ENCODE measurements around the gene HLA-DMA. TPM values are rescaled to one million over a fixed set of nuclear protein-coding genes. Genes with fewer than 3 reads are reported as not detected.

HLA-DMA gene
- 7.5 TPM for polyA plus RNA-seq (2012; ENCODE audit: insufficient read depth, insufficient read length)

- H3K4me3 ChIP-seq (ENCODE audit: low read length) = no peak within 1 kb of the TSS; the same call in 1 of the 2 replicates
- DNase-seq (ENCODE audit: low read depth, low spot score) = peak; percentile 77
Observed at GRCh38 chr6:32952817-32953739, at the start of gene HLA-DMA. Gene HLA-DMA (minus strand): TSS chr6:32953097. CDS start chr6:32953036, 61 bp downstream.

- DNase-seq (ENCODE audit: low read depth, low spot score) = no peak
- H3K4me3 ChIP-seq (ENCODE audit: low read length) = no peak overlapping the region
Observed at GRCh38 chr6:33001685-33002084, 48.8 kb upstream of the HLA-DMA start.

GRCh38 chr6:33000055-33000454 is 47.2 kb upstream of the HLA-DMA start:
- no peak overlapping the region for H3K4me3 ChIP-seq (ENCODE audit: low read length)
- DNase-seq (ENCODE audit: low read depth, low spot score) = peak; percentile 58

GRCh38 chr6:32995448-32995847 is 42.6 kb upstream of the HLA-DMA start:
- DNase-seq (ENCODE audit: low read depth, low spot score) = no peak
- H3K4me3 ChIP-seq (ENCODE audit: low read length) = no peak overlapping the region

- H3K4me3 ChIP-seq (ENCODE audit: low read length) = no peak overlapping the region
- DNase-seq (ENCODE audit: low read depth, low spot score) = no peak
Observed at GRCh38 chr6:32993363-32993973, 40.6 kb upstream of the HLA-DMA start.

DNA sequence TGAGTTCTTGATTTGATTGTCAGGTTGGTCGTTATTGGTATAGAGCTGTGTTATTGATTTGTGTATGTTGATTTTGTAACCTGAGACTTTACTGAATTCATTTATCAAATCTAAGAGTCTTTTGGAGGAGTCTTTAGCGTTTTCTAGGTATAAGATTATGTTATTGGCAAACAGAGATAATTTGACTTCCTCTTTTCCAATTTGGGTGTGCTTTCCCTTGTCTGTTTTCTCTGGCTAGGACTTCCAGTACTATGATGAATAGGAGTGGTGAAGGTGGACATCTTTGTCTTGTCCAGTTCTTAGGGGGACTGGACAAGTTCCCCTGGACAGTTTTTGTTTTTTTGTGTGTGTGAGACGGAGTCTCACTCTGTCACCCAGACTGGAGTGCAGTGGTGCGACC is 39.1 kb upstream of the HLA-DMA start:
- H3K4me3 ChIP-seq (ENCODE audit: low read length) = no peak overlapping the region
- no peak for DNase-seq (ENCODE audit: low read depth, low spot score)

GRCh38 chr6:32989368-32989767 is 36.5 kb upstream of the HLA-DMA start:
- H3K4me3 ChIP-seq (ENCODE audit: low read length) = no peak overlapping the region
- no peak for DNase-seq (ENCODE audit: low read depth, low spot score)

DNA sequence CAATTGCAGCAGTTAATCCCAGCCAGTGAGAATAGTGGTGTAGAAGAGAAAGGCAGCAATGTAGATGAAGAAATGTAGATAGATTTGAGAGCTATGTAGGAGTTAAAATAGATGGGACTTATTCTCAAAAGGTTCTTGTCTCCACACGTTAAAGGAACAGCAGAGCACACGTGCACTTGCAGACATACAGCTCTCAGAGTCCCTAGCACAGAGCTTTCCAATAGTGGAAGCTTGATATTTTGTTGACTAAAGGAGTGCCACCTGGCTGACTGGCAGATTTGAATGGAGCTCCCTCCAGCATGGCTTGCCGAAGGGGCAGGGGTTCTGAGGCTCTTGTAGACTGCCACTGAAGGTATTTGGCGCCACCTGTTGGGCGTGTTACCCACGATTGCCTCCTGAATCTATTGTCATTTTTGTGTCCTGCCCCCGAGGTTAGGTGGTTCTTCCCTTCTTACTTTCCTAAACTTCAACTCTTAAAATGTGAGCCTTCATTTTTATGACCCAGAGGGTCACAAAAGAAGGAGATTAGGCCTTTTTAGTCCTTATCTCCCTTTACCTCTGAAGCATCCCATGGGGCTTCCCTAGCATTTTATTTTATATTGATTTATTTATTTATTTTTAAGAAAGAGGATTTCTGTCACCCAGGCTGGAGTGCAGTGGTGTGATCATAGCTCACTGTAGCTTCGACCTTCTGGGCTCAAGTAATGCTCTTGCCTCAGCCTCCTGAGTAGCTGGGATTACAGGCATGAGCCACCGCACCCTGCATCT is 31.9 kb upstream of the HLA-DMA start:
- H3K4me3 ChIP-seq (ENCODE audit: low read length) = no peak overlapping the region
- peak; percentile 86 for DNase-seq (ENCODE audit: low read depth, low spot score)

DNA sequence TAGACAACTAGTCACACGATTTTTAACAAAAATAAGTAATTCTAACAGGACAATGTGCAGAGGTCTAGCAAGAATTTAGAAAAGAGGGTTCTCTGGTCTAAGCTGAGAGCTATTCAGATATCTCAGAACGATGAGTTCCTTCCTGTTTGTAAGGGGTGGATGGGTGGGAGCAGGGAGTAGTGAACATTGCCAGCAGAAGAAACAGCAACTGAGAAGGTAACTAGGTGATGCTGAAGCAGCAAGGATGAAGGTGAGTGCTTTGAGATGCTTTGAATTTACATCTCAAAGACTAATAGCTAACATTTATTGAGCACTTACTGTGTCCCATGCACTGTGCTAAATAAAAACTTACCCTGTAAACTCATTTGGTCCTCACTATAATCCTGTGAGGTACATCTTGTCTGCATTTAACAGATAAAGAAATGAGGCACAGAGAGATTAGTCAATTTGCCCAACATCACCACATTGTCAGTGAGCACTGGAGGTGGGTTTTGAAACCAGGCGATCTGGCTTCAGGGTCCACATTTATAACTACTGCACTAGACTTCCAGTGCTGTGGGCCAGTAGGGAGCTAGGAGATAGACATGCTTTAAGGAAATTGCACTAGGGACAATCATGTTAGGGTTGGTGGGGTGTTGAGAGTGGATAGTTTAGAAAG is 31.2 kb upstream of the HLA-DMA start:
- DNase-seq (ENCODE audit: low read depth, low spot score) = no peak
- no peak overlapping the region for H3K4me3 ChIP-seq (ENCODE audit: low read length)

GRCh38 chr6:32983493-32983848 is 30.6 kb upstream of the HLA-DMA start:
- H3K4me3 ChIP-seq (ENCODE audit: low read length) = no peak overlapping the region
- DNase-seq (ENCODE audit: low read depth, low spot score) = no peak

GRCh38 chr6:32982702-32983492 is 30.0 kb upstream of the HLA-DMA start:
- no peak overlapping the region for H3K4me3 ChIP-seq (ENCODE audit: low read length)
- DNase-seq (ENCODE audit: low read depth, low spot score) = no peak

DNA sequence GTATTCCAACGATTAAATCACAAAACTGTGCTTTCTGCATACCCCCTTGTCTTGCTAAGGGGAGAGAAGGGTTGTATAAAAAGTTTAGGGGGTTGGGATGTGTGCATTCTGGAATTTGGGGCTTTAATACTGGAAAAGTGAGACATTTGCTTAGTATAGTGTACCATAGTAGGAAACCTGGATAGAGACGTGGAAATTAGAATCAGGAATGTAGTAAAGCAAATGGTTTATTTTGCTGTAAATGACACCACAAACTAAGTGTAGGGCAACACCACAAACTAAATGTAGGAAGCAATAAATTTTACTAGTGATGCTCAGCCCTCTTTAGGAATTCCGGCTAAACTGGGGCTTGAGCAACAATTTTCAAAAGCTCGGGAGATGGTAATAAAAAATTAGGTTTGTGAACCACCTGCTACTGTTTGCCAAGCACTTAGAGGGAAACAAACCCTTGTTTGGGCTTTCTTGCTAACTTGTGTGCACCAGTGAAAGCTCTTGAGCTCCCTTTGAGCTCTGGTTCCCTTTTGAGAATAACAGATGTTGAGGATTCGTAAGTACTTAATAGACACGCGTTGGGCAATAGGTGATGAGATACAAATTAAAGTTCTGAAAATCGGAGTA is 29.3 kb upstream of the HLA-DMA start:
- no peak for DNase-seq (ENCODE audit: low read depth, low spot score)
- H3K4me3 ChIP-seq (ENCODE audit: low read length) = no peak overlapping the region

GRCh38 chr6:32980488-32981038 is 27.7 kb upstream of the HLA-DMA start:
- no peak for DNase-seq (ENCODE audit: low read depth, low spot score)
- no peak overlapping the region for H3K4me3 ChIP-seq (ENCODE audit: low read length)

DNA sequence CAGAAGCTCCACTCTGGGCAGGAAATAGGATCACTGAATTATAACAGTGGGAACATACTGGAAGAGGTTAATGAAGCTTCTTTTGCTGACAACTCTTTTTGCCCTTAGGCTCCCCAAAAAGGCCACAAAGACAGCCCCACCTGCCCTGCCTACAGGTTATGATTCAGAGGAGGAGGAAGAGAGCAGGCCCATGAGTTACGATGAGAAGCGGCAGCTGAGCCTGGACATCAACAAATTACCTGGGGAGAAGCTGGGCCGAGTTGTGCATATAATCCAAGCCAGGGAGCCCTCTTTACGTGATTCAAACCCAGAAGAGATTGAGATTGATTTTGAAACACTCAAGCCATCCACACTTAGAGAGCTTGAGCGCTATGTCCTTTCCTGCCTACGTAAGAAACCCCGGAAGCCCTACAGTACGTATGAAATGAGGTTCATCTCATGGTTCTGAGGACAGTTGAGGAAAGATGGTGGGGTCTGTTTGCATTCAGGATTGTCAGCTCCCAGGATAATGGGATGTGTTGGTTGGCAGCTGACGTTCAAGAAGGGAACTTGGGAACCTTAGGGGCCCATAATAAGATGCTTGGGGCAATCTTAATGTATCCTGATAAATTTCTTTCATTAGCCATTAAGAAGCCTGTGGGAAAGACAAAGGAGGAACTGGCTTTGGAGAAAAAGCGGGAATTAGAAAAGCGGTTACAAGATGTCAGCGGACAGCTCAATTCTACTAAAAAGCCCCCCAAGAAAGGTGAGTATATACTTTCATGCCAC is 27.0 kb upstream of the HLA-DMA start:
- DNase-seq (ENCODE audit: low read depth, low spot score) = no peak
- H3K4me3 ChIP-seq (ENCODE audit: low read length) = no peak overlapping the region

GRCh38 chr6:32977953-32978324 is 25.0 kb upstream of the HLA-DMA start:
- no peak for DNase-seq (ENCODE audit: low read depth, low spot score)
- no peak overlapping the region for H3K4me3 ChIP-seq (ENCODE audit: low read length)

DNA sequence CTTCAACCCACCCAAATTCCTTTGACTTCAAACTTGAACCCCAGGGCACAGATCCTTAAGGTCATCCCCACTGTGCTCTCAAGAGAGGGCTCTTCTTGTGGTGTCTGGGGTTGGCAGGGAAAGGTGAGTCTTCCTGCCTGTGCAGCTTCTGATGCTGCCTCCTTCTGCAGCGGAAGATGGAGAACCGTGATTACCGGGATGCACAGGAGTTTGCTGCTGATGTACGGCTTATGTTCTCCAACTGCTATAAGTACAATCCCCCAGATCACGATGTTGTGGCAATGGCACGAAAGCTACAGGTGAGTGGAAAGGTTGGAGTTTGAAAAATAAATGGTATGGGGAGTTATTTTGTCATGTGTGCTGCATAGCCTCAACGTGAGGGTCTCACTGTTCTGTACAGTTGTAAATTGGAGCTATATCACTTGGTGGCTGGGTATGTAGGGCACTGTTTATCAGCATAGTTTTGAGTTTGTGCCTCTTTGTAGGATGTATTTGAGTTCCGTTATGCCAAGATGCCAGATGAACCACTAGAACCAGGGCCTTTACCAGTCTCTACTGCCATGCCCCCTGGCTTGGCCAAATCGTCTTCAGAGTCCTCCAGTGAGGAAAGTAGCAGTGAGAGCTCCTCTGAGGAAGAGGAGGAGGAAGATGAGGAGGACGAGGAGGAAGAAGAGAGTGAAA is 24.5 kb upstream of the HLA-DMA start:
- H3K4me3 ChIP-seq (ENCODE audit: low read length) = no peak overlapping the region
- no peak for DNase-seq (ENCODE audit: low read depth, low spot score)
